AG08395 (cell line): ENCODE results near the gene CLSTN2.

ENCODE experiments used
- DNase-seq: peaks from one replicate; pipeline ENCODE4 v3.0.0; 2012; ENCODE audit warnings: mixed read lengths, low spot score

CLSTN2 gene

GRCh38 chr3:140459462-140459861 lies 524.5 kb downstream of the CLSTN2 start:
- DNase-seq = no peak

GRCh38 chr3:140461250-140461649 lies 526.3 kb downstream of the CLSTN2 start:
- no peak for DNase-seq

GRCh38 chr3:140463355-140463754 lies 528.4 kb downstream of the CLSTN2 start:
- DNase-seq = no peak

- DNase-seq = no peak
Measured at GRCh38 chr3:140465988-140466387, 531.0 kb downstream of the CLSTN2 start.

GRCh38 chr3:140466535-140466934 lies 531.5 kb downstream of the CLSTN2 start:
- no peak for DNase-seq

GRCh38 chr3:140467104-140467577 lies 532.2 kb downstream of the CLSTN2 start:
- DNase-seq = no peak

- no peak for DNase-seq
Measured at GRCh38 chr3:140467796-140468315, 532.9 kb downstream of the CLSTN2 start.

- no peak for DNase-seq
Measured at GRCh38 chr3:140468407-140468806, 533.4 kb downstream of the CLSTN2 start.

- DNase-seq = no peak
Measured at GRCh38 chr3:140469491-140469890, 534.5 kb downstream of the CLSTN2 start.

GRCh38 chr3:140470211-140470610 lies 535.2 kb downstream of the CLSTN2 start:
- no peak for DNase-seq

- DNase-seq = no peak
Measured at GRCh38 chr3:140470962-140471361, 536.0 kb downstream of the CLSTN2 start.

GRCh38 chr3:140472306-140473020 lies 537.5 kb downstream of the CLSTN2 start:
- DNase-seq = no peak

GRCh38 chr3:140487566-140487965 lies 552.6 kb downstream of the CLSTN2 start:
- no peak for DNase-seq

- no peak for DNase-seq
Measured at GRCh38 chr3:140493271-140493670, 558.3 kb downstream of the CLSTN2 start.

GRCh38 chr3:140494970-140495369 lies 560.0 kb downstream of the CLSTN2 start:
- no peak for DNase-seq

GRCh38 chr3:140497331-140497730 lies 562.3 kb downstream of the CLSTN2 start:
- DNase-seq = no peak

- no peak for DNase-seq
Measured at GRCh38 chr3:140499114-140499757, 564.3 kb downstream of the CLSTN2 start.

GRCh38 chr3:140500473-140500872 lies 565.5 kb downstream of the CLSTN2 start:
- no peak for DNase-seq

- DNase-seq = no peak
Measured at GRCh38 chr3:140501061-140501769, 566.2 kb downstream of the CLSTN2 start.

- no peak for DNase-seq
Measured at GRCh38 chr3:140501770-140502364, 566.9 kb downstream of the CLSTN2 start.

- DNase-seq = no peak
Measured at GRCh38 chr3:140505213-140505612, 570.2 kb downstream of the CLSTN2 start.

- no peak for DNase-seq
Measured at GRCh38 chr3:140505876-140506275, 570.9 kb downstream of the CLSTN2 start.
